CD4-positive, alpha-beta T cell (primary cell): ENCODE data around the gene AP3B2. TPM values are rescaled to one million over a fixed set of nuclear protein-coding genes. Genes with fewer than 3 reads are reported as not detected.

Experiments used
- ATAC-seq: fragments of 200-7000 bp; cut with Tn5 transposase; one replicate; pipeline ENCODE4 v1.10.0; 2022; ENCODE audit warnings: mild to moderate bottlenecking; ENCODE audit not compliant: poor library complexity
- CTCF ChIA-PET: fragments of 350-600 bp; sonication (Branson Sonifier 250); formaldehyde crosslinking; loops from one replicate; lab custom pipeline; 2021; ENCODE audit warnings: antibody characterized with exemption, inconsistent platforms; lab: Charles Lee
- POLR2A ChIA-PET: fragments of 350-600 bp; sonication (Branson Sonifier 250); formaldehyde crosslinking; loops from one replicate; lab custom pipeline; 2021; ENCODE audit warnings: antibody characterized with exemption, inconsistent platforms; lab: Charles Lee
- DNase-seq, 14 experiments: peaks; one replicate each; pipeline ENCODE4 v3.0.0-alpha.2; 2013 to 2020; ENCODE audit warnings: mixed read lengths in 2 of 14
- H3K27ac ChIP-seq, 2 donors: one replicate each; pipeline versions ENCODE4 v1.5.1 to v1.7.0; 2013; ENCODE audit warnings: low read length in 2 of 2, low read depth in 1 of 2, mild to moderate bottlenecking in 1 of 2
- H3K27me3 ChIP-seq, 2 experiments: 1 replicate in 1 of 2; 2 replicates in 1 of 2; pipeline versions ENCODE4 v1.6.1 to v1.7.0; 2013; ENCODE audit warnings: low read length in 2 of 2, control low read depth in 1 of 2, mild to moderate bottlenecking in 1 of 2, moderate library complexity in 1 of 2; ENCODE audit not compliant: insufficient read depth in 2 of 2, control insufficient read depth in 1 of 2
- H3K36me3 ChIP-seq: one replicate; pipeline ENCODE4 v1.6.1; 2013; ENCODE audit warnings: low read length, control low read depth; ENCODE audit not compliant: insufficient read depth
- H3K4me1 ChIP-seq: one replicate; pipeline ENCODE4 v1.6.1; 2013; ENCODE audit warnings: low read length, control low read depth; ENCODE audit not compliant: insufficient read depth
- H3K4me3 ChIP-seq: one replicate; pipeline ENCODE4 v1.5.1; 2013; ENCODE audit warnings: mild to moderate bottlenecking, low read length, moderate library complexity
- H3K9me3 ChIP-seq, 2 experiments: 1 replicate in 1 of 2; 2 replicates in 1 of 2; pipeline versions ENCODE4 v1.6.1 to v1.7.0; 2013; ENCODE audit warnings: low read length in 2 of 2, mild to moderate bottlenecking in 2 of 2, control low read depth in 1 of 2, moderate library complexity in 1 of 2; ENCODE audit not compliant: control insufficient read depth in 1 of 2, insufficient read depth in 1 of 2
- H3K27ac Mint-ChIP-seq: one replicate; pipeline ENCODE4 v1.8.0; 2020; ENCODE audit warnings: mixed read lengths
- H3K27me3 Mint-ChIP-seq: one replicate; pipeline ENCODE4 v1.8.0; 2021; ENCODE audit warnings: mixed read lengths
- H3K36me3 Mint-ChIP-seq: one replicate; pipeline ENCODE4 v1.8.0; 2021; ENCODE audit warnings: low read depth, mixed read lengths
- H3K4me1 Mint-ChIP-seq: one replicate; pipeline ENCODE4 v1.8.0; 2021; ENCODE audit warnings: low read depth, mixed read lengths
- H3K4me3 Mint-ChIP-seq: one replicate; pipeline ENCODE4 v1.8.0; 2020; ENCODE audit warnings: mild to moderate bottlenecking, mixed read lengths
- H3K9me3 Mint-ChIP-seq: one replicate; pipeline ENCODE4 v1.8.0; 2020; ENCODE audit warnings: mixed read lengths
- intact Hi-C, 2 experiments: fragments of 100-400 bp; cut with DNase I in 1 of 2; cut with micrococcal nuclease in 1 of 2; formaldehyde crosslinking; loops; one replicate each; pipeline versions ENCODE4 v1.15.1 to v1.9.0; 2023 to 2025; cut with DNase I, micrococcal nuclease
- total RNA-seq, 174 experiments: library from RNA in 2 of 174; stranded (reverse) in 2 of 174; gene quantifications; one replicate each; pipeline ENCODE4 v1.2.3 and lab custom pipeline; 2021 to 2026
- TF ChIP-seq, protein P1 (sequence below): fragments of 200-600 bp; IDR thresholded peaks from one replicate; pipeline ENCODE4 v1.8.0; 2022; ENCODE audit warnings: antibody characterized with exemption, mild to moderate bottlenecking

Gene AP3B2
- total RNA-seq, 2 experiments from 2014 or later, result 0.25 to 0.98 TPM

DNA sequence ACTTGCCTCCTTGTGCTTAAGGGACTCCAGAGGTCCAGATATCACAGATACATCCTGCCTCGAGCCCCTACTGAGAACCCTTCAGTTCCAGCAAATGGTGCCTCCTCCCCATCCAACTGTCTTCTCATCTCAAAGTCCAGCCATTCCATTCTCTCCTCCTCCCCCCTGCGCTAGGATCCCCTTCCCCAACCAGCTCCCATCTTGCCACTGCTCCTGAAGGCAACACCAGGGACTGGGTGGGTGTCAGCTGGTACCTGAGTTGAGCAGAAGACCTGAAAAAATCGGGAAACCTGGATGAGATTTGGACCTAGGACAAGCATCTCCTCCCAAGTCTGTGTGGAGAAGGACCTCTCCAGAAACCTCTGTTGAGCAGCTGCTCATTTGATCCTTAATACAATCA is 2.4 kb upstream of the AP3B2 start:
- intact Hi-C loops, result no loop called here
- TF ChIP-seq, protein P1, sequence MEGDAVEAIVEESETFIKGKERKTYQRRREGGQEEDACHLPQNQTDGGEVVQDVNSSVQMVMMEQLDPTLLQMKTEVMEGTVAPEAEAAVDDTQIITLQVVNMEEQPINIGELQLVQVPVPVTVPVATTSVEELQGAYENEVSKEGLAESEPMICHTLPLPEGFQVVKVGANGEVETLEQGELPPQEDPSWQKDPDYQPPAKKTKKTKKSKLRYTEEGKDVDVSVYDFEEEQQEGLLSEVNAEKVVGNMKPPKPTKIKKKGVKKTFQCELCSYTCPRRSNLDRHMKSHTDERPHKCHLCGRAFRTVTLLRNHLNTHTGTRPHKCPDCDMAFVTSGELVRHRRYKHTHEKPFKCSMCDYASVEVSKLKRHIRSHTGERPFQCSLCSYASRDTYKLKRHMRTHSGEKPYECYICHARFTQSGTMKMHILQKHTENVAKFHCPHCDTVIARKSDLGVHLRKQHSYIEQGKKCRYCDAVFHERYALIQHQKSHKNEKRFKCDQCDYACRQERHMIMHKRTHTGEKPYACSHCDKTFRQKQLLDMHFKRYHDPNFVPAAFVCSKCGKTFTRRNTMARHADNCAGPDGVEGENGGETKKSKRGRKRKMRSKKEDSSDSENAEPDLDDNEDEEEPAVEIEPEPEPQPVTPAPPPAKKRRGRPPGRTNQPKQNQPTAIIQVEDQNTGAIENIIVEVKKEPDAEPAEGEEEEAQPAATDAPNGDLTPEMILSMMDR, result no peak
- peaks cover 0 to 23% of the 10 kb centered on the region in 2 experiments for H3K9me3 ChIP-seq
- Mint-ChIP-seq H3K27ac (no peak overlapping the region), H3K36me3 (no peaks in the 10 kb centered on the region), H3K4me3 (no peak overlapping the region), H3K4me1 (no peaks in the 10 kb centered on the region), H3K27me3 (peaks cover 38% of the 10 kb centered on the region), H3K9me3 (no peaks in the 10 kb centered on the region)
- no peak for DNase-seq
- peaks cover 17% of the 10 kb centered on the region for H3K4me1 ChIP-seq
- no peak for ATAC-seq
- no peak overlapping the region for H3K27ac ChIP-seq
- POLR2A ChIA-PET, result no interaction called here
- H3K36me3 ChIP-seq, result no peaks in the 10 kb centered on the region
- no peak overlapping the region for H3K4me3 ChIP-seq
- peaks cover 11 to 22% of the 10 kb centered on the region in 2 experiments for H3K27me3 ChIP-seq
- CTCF ChIA-PET, result no interaction called here

DNA sequence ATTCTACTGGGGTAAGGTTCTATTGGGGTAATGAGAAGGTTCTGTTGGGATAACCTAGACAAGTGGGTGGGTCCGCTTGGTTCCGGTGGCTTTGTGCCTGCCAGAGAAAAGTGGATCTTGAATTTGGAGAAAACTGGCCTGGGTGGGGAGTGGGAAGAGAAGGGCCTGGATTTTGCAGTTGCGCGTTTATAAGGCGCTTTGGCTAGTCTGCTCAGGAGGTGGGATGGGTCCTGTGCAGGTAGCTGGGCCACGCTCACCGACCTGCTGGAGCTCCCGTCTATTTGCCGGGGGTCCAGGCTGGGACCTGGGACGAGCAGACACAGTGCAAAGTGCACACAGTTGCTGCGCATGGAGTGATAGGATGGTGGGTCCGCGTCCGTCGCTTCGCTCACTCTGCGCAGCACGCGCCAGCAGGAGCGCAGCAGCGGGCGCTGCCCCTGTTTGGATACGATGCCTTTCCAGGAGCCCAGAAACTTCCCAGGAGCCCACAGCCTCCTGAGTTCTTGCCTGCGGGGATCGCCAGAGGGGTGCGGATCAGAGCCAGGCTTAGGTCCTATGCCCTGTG is 1.3 kb upstream of the AP3B2 start:
- H3K27me3 Mint-ChIP-seq, result peaks cover 38% of the 10 kb centered on the region
- H3K27me3 ChIP-seq, result peaks cover 11 to 22% of the 10 kb centered on the region in 2 experiments
- H3K27ac ChIP-seq, result no peak overlapping the region
- H3K36me3 Mint-ChIP-seq, result no peaks in the 10 kb centered on the region
- H3K4me1 ChIP-seq, result peaks cover 17% of the 10 kb centered on the region
- H3K4me3 Mint-ChIP-seq, result peak overlapping the region; percentile 63
- no peak overlapping the region for H3K4me3 ChIP-seq
- no peaks in the 10 kb centered on the region for H3K36me3 ChIP-seq
- peaks cover 0 to 23% of the 10 kb centered on the region in 2 experiments for H3K9me3 ChIP-seq
- no peaks in the 10 kb centered on the region for H3K4me1 Mint-ChIP-seq
- intact Hi-C loops, result no loop called here
- TF ChIP-seq, protein P1, result no peak
- no peaks in the 10 kb centered on the region for H3K9me3 Mint-ChIP-seq
- POLR2A ChIA-PET, result no interaction called here
- no peak overlapping the region for H3K27ac Mint-ChIP-seq
- DNase-seq (no peak), ATAC-seq (no peak)
- CTCF ChIA-PET, result no interaction called here

DNA sequence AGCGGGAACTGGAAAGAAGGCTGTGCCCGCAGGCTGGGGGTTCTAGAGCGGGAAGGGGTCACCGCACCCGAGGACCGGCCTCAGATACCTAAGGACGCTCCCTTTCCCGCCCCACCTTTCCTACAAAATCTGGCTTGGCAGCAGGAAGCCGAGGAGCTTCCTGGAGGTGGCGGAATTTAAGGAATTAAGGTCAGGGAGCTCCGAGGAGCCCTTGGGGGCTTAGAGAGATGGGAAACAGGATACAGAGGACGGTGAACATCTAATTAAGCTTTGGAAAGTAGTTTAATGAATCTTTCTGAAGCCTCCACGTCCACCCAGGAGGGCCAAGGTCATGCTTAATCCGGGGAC is 507 bp upstream of the AP3B2 start:
- Mint-ChIP-seq H3K4me1 (no peaks in the 10 kb centered on the region), H3K27me3 (peaks cover 32% of the 10 kb centered on the region), H3K36me3 (no peaks in the 10 kb centered on the region), H3K27ac (no peak overlapping the region), H3K4me3 (peak overlapping the region; percentile 45), H3K9me3 (no peaks in the 10 kb centered on the region)
- Histone ChIP-seq H3K4me1 (peaks cover 17% of the 10 kb centered on the region), H3K27ac (no peak overlapping the region), H3K4me3 (peak overlapping the region; percentile 54), H3K27me3 (peaks cover 11 to 22% of the 10 kb centered on the region in 2 experiments), H3K9me3 (peaks cover 0 to 23% of the 10 kb centered on the region in 2 experiments), H3K36me3 (no peaks in the 10 kb centered on the region)
- DNase-seq (no peak), ATAC-seq (no peak)
- POLR2A ChIA-PET, result no interaction called here
- TF ChIP-seq, protein P1, result no peak
- CTCF ChIA-PET, result no interaction called here
- intact Hi-C loops, result no loop called here
